Endometrium (tissue), 2 donors: ENCODE data around the gene NDUFA11.
"Not testable (repeated sequence)": the region's sequence is repeated elsewhere in the genome, so short reads cannot be mapped to it uniquely, and the experiment has no call there.

ENCODE experiments used
- FAIRE-seq: peaks from 2 replicates; lab custom pipeline; 2012; peaks lifted over from hg19 to GRCh38; lab: Jason Lieb, UNC
- donor health status: control.
- donor health status: control.

Gene NDUFA11

DNA sequence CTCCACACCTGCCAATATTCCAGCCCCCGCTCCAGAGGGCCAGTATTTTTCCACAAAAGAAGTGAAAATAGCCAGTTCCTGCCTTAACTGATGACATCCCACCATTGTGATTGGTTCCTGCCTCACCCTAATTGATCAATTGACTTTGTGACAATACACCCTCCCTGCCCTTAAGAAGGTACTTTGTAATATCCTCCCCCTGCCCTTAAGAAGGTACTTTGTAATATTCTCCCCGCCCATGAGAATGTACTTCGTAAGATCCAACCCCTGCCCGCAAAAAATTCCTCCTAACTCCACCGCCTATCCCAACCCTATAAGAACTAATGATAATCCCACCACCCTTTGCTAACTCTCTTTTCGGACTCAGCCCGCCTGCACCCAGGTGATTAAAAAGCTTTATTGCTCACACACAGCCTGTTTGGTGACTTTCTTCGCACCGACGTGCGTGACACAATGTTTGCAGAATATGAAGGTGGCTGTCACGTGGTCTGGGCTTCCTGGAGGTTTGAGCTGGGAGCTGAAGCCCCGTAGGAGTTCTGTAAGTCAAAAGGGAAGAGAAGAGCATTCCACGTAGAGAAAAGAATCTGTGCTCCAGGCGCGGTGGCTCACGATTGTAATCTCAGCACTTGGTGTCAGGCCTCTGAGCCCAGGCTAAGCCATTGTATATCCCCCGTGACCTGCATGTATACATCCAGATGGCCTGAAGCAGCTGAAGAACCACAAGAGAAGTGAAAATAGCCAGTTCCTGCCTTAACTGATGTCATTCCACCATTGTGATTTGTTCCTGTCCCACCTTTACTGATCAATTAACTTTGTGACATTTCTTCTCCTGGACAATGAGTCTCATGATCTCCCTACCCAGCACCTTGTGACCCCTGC is 46.1 kb downstream of the NDUFA11 start:
- no peak for FAIRE-seq

DNA sequence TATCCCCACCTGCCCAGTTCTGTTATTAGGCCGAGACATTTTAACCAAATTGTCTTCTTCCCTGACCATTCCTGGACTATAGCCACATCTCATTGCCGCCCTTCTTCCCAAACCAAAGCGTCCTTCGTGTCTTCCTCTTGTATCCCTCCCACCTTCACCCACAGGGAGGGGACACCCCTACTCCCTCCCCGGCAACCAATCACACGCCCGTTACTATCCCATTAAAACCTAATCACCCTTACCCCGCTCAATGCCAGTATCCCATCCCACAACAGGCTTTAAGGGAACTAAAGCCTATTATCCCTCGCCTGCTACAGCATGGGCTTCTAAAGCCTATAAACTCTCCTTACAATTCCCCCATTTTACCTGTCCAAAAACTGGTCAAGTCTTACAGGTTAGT is 48.4 kb downstream of the NDUFA11 start:
- FAIRE-seq: not testable (repeated sequence)

DNA sequence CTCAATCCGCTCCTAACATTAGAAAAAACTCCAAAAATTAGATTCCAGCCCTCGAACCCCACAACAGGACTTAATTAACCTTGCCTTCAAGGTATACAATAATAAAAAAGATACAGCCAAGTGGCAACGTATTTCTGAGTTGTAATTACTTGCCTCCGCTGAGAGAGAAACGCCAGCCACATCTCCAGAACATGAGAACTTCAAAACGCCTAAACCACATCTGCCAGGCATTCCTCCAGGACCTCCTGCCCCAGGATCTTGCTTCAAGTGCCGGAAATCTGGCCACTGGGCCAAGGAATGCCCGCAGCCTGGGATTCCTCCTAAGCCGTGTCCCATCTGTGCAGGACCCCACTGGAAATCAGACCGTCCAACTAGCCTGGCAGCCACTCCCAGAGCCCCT is 49.5 kb downstream of the NDUFA11 start:
- not testable (repeated sequence) for FAIRE-seq

- FAIRE-seq: no peak
These were observed 52.3 kb downstream of the NDUFA11 start, which contains the start of gene FUT3 for GRCh38 chr19:5851302-5851701. TSS of gene FUT3 (minus strand) at chr19:5851449.

DNA sequence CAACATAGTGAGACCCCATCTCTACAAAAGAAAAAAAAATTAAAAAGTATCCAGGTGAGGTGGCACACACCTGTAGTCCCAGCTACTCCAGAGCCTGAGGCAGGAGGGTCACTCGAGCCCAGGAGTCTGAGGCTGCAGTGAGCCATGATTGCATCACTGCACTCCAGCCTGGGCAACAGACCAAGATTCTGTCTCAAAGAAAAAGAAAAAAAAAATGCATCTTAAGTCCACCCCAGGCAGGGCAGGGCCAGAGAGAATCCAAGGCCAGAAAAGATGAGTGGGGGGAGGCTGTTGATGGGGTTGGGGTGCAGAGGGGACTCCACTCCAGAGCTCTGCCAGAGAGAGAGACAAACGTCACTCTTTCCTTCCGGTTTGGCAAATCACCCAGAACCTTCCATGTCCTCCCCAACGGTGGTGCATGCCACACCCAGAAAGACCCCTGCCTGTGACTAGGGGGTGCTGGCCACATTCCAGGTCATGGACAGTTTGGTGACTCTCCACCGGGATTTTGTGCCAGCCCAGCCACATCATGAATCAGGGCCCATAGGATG is 52.8 kb downstream of the NDUFA11 start:
- no peak for FAIRE-seq

DNA sequence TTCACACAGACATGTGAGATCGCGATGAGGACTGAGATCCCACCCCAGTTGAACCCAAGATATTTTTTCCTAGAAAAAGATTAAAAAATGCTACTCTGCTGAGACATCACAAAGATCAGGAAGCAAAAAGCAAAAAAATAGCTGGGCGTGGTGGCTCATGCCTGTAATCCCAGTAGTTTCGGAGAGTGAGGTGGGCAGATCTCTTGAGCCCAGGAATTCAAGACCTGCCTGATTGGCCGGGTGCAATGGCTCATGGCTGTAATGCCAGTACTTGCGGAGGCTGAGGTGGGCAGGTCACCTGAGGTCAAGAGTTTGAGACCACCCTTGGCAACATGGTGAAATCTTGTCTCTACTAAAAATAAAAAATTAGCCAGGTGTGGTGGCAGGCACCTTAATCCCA is 53.4 kb downstream of the NDUFA11 start:
- FAIRE-seq: no peak

DNA sequence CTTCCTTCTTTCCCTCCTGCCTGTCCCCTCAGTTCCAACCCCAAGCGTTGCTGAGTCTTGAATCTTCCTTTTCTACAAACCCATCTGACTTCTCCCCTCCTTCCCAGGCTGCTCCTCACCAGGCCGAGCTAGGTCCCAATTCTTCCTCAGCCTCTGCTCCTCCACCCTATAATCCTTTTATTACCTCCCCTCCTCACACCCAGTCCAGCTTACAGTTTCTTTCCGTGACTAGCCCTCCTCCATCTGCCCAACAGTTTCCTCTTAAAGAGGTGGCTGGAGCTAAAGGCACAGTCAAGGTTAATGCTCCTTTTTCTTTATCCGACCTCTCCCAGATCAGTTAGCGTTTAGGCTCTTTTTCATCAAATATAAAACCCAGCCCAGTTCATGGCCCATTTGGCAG is 55.0 kb downstream of the NDUFA11 start:
- FAIRE-seq: not testable (repeated sequence)

GRCh38 chr19:5847846-5848245 is 55.7 kb downstream of the NDUFA11 start:
- FAIRE-seq: not testable (repeated sequence)
